ENCODE measurements around the gene TMEM151B.

Gene TMEM151B

GRCh38 chr6:44250067-44250717 lies 20.1 kb upstream of the TMEM151B start:
- Histone ChIP-seq H2AFZ (ENCODE audit: low read depth, low read length) (no peak overlapping the region), H3K4me1 (ENCODE audit: low read length) (peaks cover 22% of the 10 kb centered on the region), H3K79me2 (ENCODE audit: low read length) (peaks cover 76% of the 10 kb centered on the region), H3K27ac (ENCODE audit: low read length) (no peak overlapping the region), H3K9me3 (ENCODE audit: insufficient read depth, low read length) (no peaks in the 10 kb centered on the region), H3K9ac (ENCODE audit: low read length) (no peak overlapping the region), H3K36me3 (replicated peaks; ENCODE audit: low read depth, low read length) (peaks cover 72% of the 10 kb centered on the region), H3K4me3 (ENCODE audit: low read length) (no peak overlapping the region), H4K20me1 (ENCODE audit: insufficient read depth, low read length) (peaks cover 71% of the 10 kb centered on the region), H3K27me3 (ENCODE audit: low read depth, low read length) (no peaks in the 10 kb centered on the region), H3K4me2 (ENCODE audit: low read length) (no peak overlapping the region)
- TF ChIP-seq CTCF (IDR thresholded peaks at IDR 0.05; ENCODE audit: low read depth, low read length) (no peak), EZH2phosphoT487 (IDR thresholded peaks at IDR 0.05; ENCODE audit: low read depth) (no peak)

- Histone ChIP-seq H3K9me3 (ENCODE audit: insufficient read depth, low read length) (no peaks in the 10 kb centered on the region), H2AFZ (ENCODE audit: low read depth, low read length) (no peak overlapping the region), H3K9ac (ENCODE audit: low read length) (no peak overlapping the region), H3K36me3 (replicated peaks; ENCODE audit: low read depth, low read length) (peaks cover 78% of the 10 kb centered on the region), H3K27me3 (ENCODE audit: low read depth, low read length) (no peaks in the 10 kb centered on the region), H3K27ac (ENCODE audit: low read length) (no peak overlapping the region), H3K4me3 (ENCODE audit: low read length) (no peak overlapping the region), H3K79me2 (ENCODE audit: low read length) (peaks cover 71% of the 10 kb centered on the region), H3K4me1 (ENCODE audit: low read length) (peaks cover 18% of the 10 kb centered on the region), H3K4me2 (ENCODE audit: low read length) (no peak overlapping the region), H4K20me1 (ENCODE audit: insufficient read depth, low read length) (peaks cover 73% of the 10 kb centered on the region)
- TF ChIP-seq EZH2phosphoT487 (IDR thresholded peaks at IDR 0.05; ENCODE audit: low read depth) (no peak), CTCF (IDR thresholded peaks at IDR 0.05; ENCODE audit: low read depth, low read length) (no peak)
These were observed 19.5 kb upstream of the TMEM151B start for GRCh38 chr6:44250718-44251123.

GRCh38 chr6:44251576-44252524 lies 18.4 kb upstream of the TMEM151B start:
- no peaks in the 10 kb centered on the region for H3K9me3 ChIP-seq (ENCODE audit: insufficient read depth, low read length)
- no peak for TF ChIP-seq EZH2phosphoT487 (IDR thresholded peaks at IDR 0.05; ENCODE audit: low read depth)
- no peak for TF ChIP-seq CTCF (IDR thresholded peaks at IDR 0.05; ENCODE audit: low read depth, low read length)
- H3K27ac ChIP-seq (ENCODE audit: low read length): no peak overlapping the region
- no peak overlapping the region for H2AFZ ChIP-seq (ENCODE audit: low read depth, low read length)
- peaks cover 78% of the 10 kb centered on the region for H3K36me3 ChIP-seq (replicated peaks; ENCODE audit: low read depth, low read length)
- peaks cover 69% of the 10 kb centered on the region for H3K79me2 ChIP-seq (ENCODE audit: low read length)
- H3K27me3 ChIP-seq (ENCODE audit: low read depth, low read length): no peaks in the 10 kb centered on the region
- no peak overlapping the region for H3K4me3 ChIP-seq (ENCODE audit: low read length)
- H3K4me2 ChIP-seq (ENCODE audit: low read length): no peak overlapping the region
- H3K4me1 ChIP-seq (ENCODE audit: low read length): peaks cover 29% of the 10 kb centered on the region
- H3K9ac ChIP-seq (ENCODE audit: low read length): no peak overlapping the region
- H4K20me1 ChIP-seq (ENCODE audit: insufficient read depth, low read length): peaks cover 74% of the 10 kb centered on the region

Measured in OCI-LY3 (cell line).